Stimulated activated effector memory CD8-positive, alpha-beta T cell treated with anti-CD3 and anti-CD28 coated beads, Interleukin-12 subunit alpha, Interleukin-12 subunit beta, amount 100 ng/mL, for 72 hours (primary cell): ENCODE data around the gene IL2RA.
"Not testable (repeated sequence)": the region's sequence is repeated elsewhere in the genome, so short reads cannot be mapped to it uniquely, and the experiment has no call there.

ENCODE experiments used
- ATAC-seq: fragments of 150-1000 bp; cut with Tn5 transposase; 2 replicates; pipeline ENCODE4 v1.10.0; 2021
- DNase-seq, 2 donors: peaks; one replicate each; pipeline ENCODE4 v3.0.0; 2021 to 2022; ENCODE audit warnings: low spot score in 2 of 2
- H3K27ac Mint-ChIP-seq: one replicate; pipeline ENCODE4 v1.8.0; 2022; ENCODE audit warnings: mild to moderate bottlenecking, mixed read lengths
- H3K36me3 Mint-ChIP-seq: one replicate; pipeline ENCODE4 v1.8.0; 2022; ENCODE audit warnings: mild to moderate bottlenecking, mixed read lengths
- H3K4me1 Mint-ChIP-seq: one replicate; pipeline ENCODE4 v1.8.0; 2022; ENCODE audit warnings: mixed read lengths
- H3K4me3 Mint-ChIP-seq: one replicate; pipeline ENCODE4 v1.8.0; 2022; ENCODE audit warnings: mild to moderate bottlenecking, mixed read lengths
- H3K9me3 Mint-ChIP-seq: one replicate; pipeline ENCODE4 v1.8.0; 2022; ENCODE audit warnings: mixed read lengths

The IL2RA gene

GRCh38 chr10:6043377-6043776 is 18.8 kb downstream of the IL2RA start:
- Mint-ChIP-seq H3K4me1 (peaks cover 94% of the 10 kb centered on the region), H3K4me3 (peak overlapping the region; percentile 34), H3K36me3 (peaks cover 100% of the 10 kb centered on the region), H3K27ac (peak overlapping the region; percentile 97)
- DNase-seq, ATAC-seq, H3K9me3 Mint-ChIP-seq: not testable (repeated sequence)

GRCh38 chr10:6040205-6040604 is 22.0 kb downstream of the IL2RA start:
- DNase-seq: no peak
- peak overlapping the region; percentile 83 for H3K27ac Mint-ChIP-seq
- H3K4me3 Mint-ChIP-seq: peak overlapping the region; percentile 36
- no peak for ATAC-seq
- peaks cover 100% of the 10 kb centered on the region for H3K36me3 Mint-ChIP-seq
- no peaks in the 10 kb centered on the region for H3K9me3 Mint-ChIP-seq
- H3K4me1 Mint-ChIP-seq: peaks cover 94% of the 10 kb centered on the region

DNA sequence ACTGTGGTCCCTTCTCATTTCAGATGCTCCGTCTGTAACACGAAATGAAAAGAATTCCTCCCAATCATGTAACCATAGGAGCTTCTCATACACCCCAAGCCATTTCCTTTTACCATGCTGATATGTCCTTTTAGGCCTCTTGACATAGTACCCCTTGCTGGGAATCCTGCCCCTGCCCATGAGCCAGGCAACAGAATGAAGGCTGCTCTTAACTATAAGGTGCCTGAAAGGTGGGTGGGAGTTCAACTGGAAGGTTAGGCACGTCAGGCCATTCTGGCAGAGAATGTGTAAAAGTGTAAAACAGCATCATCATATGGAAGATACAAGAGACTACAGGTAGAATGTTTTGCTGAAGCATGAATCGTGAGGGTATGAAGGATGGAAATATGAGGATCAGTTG is 22.5 kb downstream of the IL2RA start:
- peaks cover 100% of the 10 kb centered on the region for H3K36me3 Mint-ChIP-seq

GRCh38 chr10:6038071-6038631 is 24.0 kb downstream of the IL2RA start:
- Mint-ChIP-seq H3K4me3 (peak overlapping the region; percentile 12), H3K36me3 (peaks cover 100% of the 10 kb centered on the region), H3K27ac (peak overlapping the region; percentile 83), H3K4me1 (peaks cover 89% of the 10 kb centered on the region), H3K9me3 (no peaks in the 10 kb centered on the region)
- peak; percentile 33 for ATAC-seq
- peak in 1 of 2 donors; percentile 1 for DNase-seq

More for the DNA sequence above, 22.5 kb downstream of the IL2RA start:
- DNase-seq (peak in 1 of 2 donors; percentile 47), ATAC-seq (no peak)
- Mint-ChIP-seq H3K4me1 (peaks cover 94% of the 10 kb centered on the region), H3K9me3 (no peaks in the 10 kb centered on the region), H3K27ac (peak overlapping the region; percentile 83), H3K4me3 (peak overlapping the region; percentile 12)

DNA sequence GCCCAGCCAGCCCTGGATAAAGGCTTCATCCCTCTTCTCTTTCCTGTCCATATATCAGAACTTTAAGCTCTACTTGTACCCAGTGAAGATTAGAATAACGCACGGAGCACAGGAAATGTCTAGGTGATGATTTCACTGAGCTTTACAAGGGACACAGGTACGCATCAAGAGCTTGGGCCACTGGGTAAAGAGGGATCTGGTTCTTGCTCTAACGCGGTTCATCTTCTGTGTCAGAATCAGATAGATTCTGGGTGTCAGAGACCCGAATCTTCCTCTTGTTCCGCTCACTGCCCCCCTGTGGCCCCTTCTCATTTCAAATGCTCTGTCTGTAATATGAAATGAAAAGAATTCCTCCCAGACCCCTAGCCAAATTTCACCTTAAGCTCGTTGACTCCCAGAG is 24.7 kb downstream of the IL2RA start:
- Mint-ChIP-seq H3K9me3 (no peaks in the 10 kb centered on the region), H3K27ac (peak overlapping the region; percentile 83), H3K4me3 (no peak overlapping the region), H3K36me3 (peaks cover 100% of the 10 kb centered on the region), H3K4me1 (peaks cover 87% of the 10 kb centered on the region)
- ATAC-seq (no peak), DNase-seq (peak in 1 of 2 donors; percentile 51)

DNA sequence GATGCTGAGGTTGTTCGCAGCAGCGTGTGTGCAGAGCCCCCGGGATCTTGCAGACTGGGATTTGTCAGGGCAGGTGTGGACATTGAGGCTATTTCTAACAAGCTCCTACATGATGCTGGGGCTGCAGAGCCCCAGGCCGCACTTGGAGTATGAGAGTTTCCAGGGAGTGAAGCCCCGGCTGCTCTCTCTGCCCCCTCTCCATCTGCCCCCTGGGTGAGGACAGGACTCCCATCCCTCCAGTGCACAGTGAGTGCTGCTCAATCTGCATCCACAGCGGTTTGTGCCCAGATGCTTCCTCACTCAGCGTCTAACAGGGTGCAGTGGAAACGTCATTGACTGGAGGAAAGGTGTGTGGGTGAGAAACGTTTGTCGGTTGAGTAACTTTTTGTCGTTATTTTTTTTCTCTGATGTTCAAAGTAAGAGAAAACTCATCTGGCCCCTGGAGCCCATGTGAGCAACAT is 25.3 kb downstream of the IL2RA start:
- H3K4me1 Mint-ChIP-seq: peaks cover 85% of the 10 kb centered on the region
- H3K36me3 Mint-ChIP-seq: peaks cover 100% of the 10 kb centered on the region
- H3K27ac Mint-ChIP-seq: peak overlapping the region; percentile 83

GRCh38 chr10:6035931-6036575 is 26.1 kb downstream of the IL2RA start:
- H3K9me3 Mint-ChIP-seq: no peaks in the 10 kb centered on the region
- ATAC-seq (no peak), DNase-seq (peak in 1 of 2 donors; percentile 55)
- peak overlapping the region; percentile 17 for H3K4me3 Mint-ChIP-seq
- H3K27ac Mint-ChIP-seq: peak overlapping the region; percentile 83
- peaks cover 77% of the 10 kb centered on the region for H3K4me1 Mint-ChIP-seq
- peaks cover 100% of the 10 kb centered on the region for H3K36me3 Mint-ChIP-seq

More for the DNA sequence above, 25.3 kb downstream of the IL2RA start:
- DNase-seq (peak in 1 of 2 donors; percentile 53), ATAC-seq (peak; percentile 47)
- Mint-ChIP-seq H3K9me3 (no peaks in the 10 kb centered on the region), H3K4me3 (peak overlapping the region; percentile 17)

- peak in 1 of 2 donors; percentile 63 for DNase-seq
- H3K4me3 Mint-ChIP-seq: no peak overlapping the region
These were observed 26.9 kb downstream of the IL2RA start for GRCh38 chr10:6035101-6035834.

DNA sequence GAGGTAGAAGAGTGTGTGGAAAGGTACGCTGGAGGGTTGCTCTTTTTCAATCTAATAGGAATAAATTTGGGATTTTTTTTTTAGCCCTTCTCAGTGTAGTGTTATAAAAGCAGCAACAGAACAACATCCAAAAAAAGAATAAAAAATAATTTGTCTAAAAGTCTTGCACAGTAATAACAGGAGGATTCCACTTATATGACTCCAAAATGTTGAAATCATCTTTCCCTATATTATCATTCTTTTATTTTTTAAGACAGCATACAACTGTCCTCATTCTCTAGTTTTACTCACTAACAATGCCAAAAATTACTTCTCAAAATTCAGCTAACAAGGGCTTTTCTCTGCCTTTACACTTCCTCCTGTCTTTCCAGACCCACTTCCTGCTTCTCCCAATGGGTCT is 27.8 kb downstream of the IL2RA start:
- H3K36me3 Mint-ChIP-seq: peaks cover 100% of the 10 kb centered on the region
- no peak overlapping the region for H3K4me3 Mint-ChIP-seq
- peaks cover 63% of the 10 kb centered on the region for H3K4me1 Mint-ChIP-seq

More at GRCh38 chr10:6035101-6035834, 26.9 kb downstream of the IL2RA start:
- Mint-ChIP-seq H3K4me1 (peaks cover 71% of the 10 kb centered on the region), H3K36me3 (peaks cover 100% of the 10 kb centered on the region), H3K27ac (peak overlapping the region; percentile 83), H3K9me3 (no peaks in the 10 kb centered on the region)
- peak; percentile 27 for ATAC-seq

DNA sequence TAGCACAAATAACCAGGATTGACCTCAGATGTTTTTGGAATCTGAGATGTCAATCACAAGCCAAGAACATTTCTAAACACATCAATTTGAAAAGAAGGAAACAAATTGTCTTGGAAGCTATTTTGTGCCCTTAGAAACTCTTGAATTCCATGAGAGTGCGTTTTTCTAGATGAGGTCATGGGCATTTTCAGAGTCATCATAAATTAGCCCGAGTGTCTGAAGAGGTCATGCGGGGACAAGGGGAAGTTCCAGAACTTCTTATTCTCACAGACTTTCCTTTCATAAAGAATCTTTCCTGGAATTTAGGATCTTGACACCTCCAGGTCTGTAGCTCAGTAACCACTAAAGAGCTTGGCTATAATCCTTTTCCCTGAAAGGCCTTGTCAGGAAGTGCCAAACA is 28.2 kb downstream of the IL2RA start:
- Mint-ChIP-seq H3K4me3 (no peak overlapping the region), H3K36me3 (peaks cover 100% of the 10 kb centered on the region), H3K9me3 (no peaks in the 10 kb centered on the region), H3K4me1 (peaks cover 58% of the 10 kb centered on the region), H3K27ac (peak overlapping the region; percentile 83)
- DNase-seq (no peak), ATAC-seq (no peak)

More for the DNA sequence above, 27.8 kb downstream of the IL2RA start:
- DNase-seq (no peak), ATAC-seq (no peak)
- H3K27ac Mint-ChIP-seq: peak overlapping the region; percentile 83
- no peaks in the 10 kb centered on the region for H3K9me3 Mint-ChIP-seq

DNA sequence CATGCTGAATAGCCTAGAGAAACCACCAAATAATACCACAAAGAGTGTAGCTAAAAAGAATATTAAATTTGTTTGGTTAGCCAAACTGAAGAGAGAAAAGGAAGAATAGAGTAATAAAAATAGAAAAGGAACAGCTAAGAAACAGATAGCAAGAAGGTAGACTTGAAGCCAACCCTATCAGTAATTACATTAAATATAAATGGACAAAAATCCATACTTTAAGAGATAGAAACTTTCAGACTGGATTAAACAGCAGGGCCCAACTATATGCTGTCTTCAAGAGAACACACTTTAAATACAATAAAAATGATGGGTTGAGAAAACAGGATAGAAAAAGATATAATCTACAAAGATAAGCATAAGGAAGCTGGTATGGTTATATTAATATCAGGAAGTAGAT is 31.2 kb downstream of the IL2RA start:
- no peak for ATAC-seq
- peaks cover 50% of the 10 kb centered on the region for H3K4me1 Mint-ChIP-seq

GRCh38 chr10:6030217-6030616 is 31.9 kb downstream of the IL2RA start:
- peaks cover 100% of the 10 kb centered on the region for H3K36me3 Mint-ChIP-seq
- no peaks in the 10 kb centered on the region for H3K9me3 Mint-ChIP-seq
- H3K4me1 Mint-ChIP-seq: peaks cover 44% of the 10 kb centered on the region
- ATAC-seq (no peak), DNase-seq (no peak)
- peak overlapping the region; percentile 78 for H3K27ac Mint-ChIP-seq
- no peak overlapping the region for H3K4me3 Mint-ChIP-seq

More for the DNA sequence above, 31.2 kb downstream of the IL2RA start:
- H3K4me3 Mint-ChIP-seq: no peak overlapping the region
- no peak for DNase-seq
- H3K27ac Mint-ChIP-seq: peak overlapping the region; percentile 17
- peaks cover 100% of the 10 kb centered on the region for H3K36me3 Mint-ChIP-seq
- no peaks in the 10 kb centered on the region for H3K9me3 Mint-ChIP-seq

DNA sequence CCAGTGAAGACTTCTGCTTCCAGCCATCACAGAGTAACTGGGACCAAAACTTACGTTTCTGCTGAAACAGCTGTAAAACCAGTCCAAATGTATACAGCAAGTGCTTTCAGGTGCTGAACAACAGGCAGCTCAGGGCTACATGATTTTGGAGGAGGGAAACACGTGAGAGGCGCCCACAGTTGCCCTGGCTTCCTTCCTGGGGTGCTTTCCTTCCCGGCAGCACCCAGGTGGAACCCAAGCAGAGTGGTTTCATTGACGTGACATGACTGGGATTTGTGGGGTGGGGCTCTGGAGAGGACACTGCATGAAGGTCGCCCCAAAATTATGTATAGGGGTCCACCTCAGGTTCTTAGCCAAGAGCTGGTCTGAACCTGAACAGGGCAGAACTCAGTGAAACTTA is 34.2 kb downstream of the IL2RA start:
- H3K9me3 Mint-ChIP-seq: no peaks in the 10 kb centered on the region
- H3K27ac Mint-ChIP-seq: peak overlapping the region; percentile 78
- H3K4me3 Mint-ChIP-seq: no peak overlapping the region
- H3K36me3 Mint-ChIP-seq: peaks cover 100% of the 10 kb centered on the region
- DNase-seq (peak in 1 of 2 donors; percentile 51), ATAC-seq (peak; percentile 39)
- peaks cover 35% of the 10 kb centered on the region for H3K4me1 Mint-ChIP-seq

DNA sequence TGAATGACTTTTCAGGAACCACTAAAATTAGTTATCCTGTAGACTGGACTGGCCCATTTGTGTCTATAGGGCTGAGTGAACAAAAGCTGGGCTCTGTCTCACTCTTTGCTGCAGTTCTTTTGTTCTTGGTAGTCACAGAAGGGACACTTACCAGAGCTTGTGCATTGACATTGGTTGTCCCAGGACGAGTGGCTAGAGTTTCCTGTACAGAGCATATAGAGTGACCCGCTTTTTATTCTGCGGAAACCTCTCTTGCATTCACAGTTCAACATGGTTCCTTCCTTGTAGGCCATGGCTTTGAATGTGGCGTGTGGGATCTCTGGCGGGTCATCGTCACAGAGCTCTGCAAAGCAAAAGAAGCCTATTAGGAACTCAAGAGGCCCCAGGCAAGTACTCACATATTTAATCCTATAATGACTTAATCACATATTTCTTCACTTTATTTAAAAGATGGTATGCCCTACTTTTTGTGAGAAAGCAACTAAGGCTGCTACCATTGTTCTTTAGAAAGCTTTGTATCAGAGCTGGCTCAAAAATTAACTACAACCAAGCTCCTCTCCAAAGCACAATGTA is 36.4 kb downstream of the IL2RA start:
- H3K4me3 Mint-ChIP-seq: no peak overlapping the region
- no peaks in the 10 kb centered on the region for H3K9me3 Mint-ChIP-seq
- ATAC-seq (no peak), DNase-seq (peak in 1 of 2 donors; percentile 46)
- peak overlapping the region; percentile 83 for H3K27ac Mint-ChIP-seq
- peaks cover 47% of the 10 kb centered on the region for H3K4me1 Mint-ChIP-seq
- peaks cover 100% of the 10 kb centered on the region for H3K36me3 Mint-ChIP-seq

DNA sequence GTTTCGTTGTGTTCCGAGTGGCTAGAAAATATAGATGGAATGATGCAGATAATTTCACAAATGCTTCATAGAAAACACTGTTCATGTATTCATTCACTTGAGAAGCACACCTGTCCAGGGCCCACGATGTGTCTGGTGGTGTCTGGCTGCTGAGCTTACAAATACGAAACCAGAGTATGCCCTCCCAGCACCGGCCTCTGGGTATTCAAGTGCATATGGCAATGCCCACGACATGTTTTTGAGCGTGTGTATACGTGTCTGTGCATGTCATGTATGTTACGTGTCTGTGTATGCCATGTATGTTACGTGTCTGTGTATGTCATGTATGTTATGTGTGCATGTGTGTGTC is 37.9 kb downstream of the IL2RA start:
- H3K4me1 Mint-ChIP-seq: peaks cover 60% of the 10 kb centered on the region
- no peak for ATAC-seq
- H3K27ac Mint-ChIP-seq: peak overlapping the region; percentile 61
- no peaks in the 10 kb centered on the region for H3K9me3 Mint-ChIP-seq
- peak in 1 of 2 donors; percentile 46 for DNase-seq
- peaks cover 100% of the 10 kb centered on the region for H3K36me3 Mint-ChIP-seq
- no peak overlapping the region for H3K4me3 Mint-ChIP-seq
